ENCODE results near the gene GALNT2.

DNA sequence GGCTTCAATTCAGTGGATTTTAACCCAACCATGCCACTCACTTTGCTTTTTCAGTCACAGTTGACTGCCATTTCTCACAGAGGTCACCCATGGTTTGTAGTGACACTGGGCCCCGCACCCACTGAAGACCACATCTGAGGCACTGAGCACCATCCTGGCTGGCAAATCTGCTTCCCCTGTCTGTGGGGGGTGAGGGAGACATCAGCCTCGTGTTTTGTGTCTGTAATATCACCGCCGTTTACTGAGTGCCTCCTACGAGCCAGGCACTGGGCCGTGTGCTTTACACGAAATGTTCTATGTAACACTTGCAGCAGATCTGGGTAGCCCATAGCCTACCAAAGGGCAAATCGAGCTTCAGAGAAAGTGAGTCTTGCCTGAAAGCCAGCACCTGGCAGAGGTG, 197.3 kb downstream of the GALNT2 start:
- TF ChIP-seq CTCF (IDR thresholded peaks at IDR 0.05) (no peak), EZH2 (IDR thresholded peaks at IDR 0.05; ENCODE audit: borderline replicate concordance, insufficient read depth, low read depth, low read length, poor library complexity, severe bottlenecking) (no peak)
